Uterus (tissue), 4 donors: ENCODE data around the gene FAM229A. TPM values are rescaled to one million over a fixed set of nuclear protein-coding genes. Genes with fewer than 3 reads are reported as not detected.

Experiments used
- DNase-seq, 2 donors: peaks; one replicate each; pipeline ENCODE4 v3.0.0-alpha.2; 2019 to 2020
- H3K27ac ChIP-seq, 2 donors: fragments of 200-600 bp; sonication (generic); 1 replicate in 1 of 2; 2 replicates in 1 of 2; pipeline ENCODE4 v1.5.1; 2016 to 2018
- H3K27me3 ChIP-seq, 2 donors: fragments of 200-600 bp; sonication (generic); one replicate each; pipeline ENCODE4 v1.5.1; 2018 to 2019; ENCODE audit warnings: control low read depth in 1 of 2
- H3K36me3 ChIP-seq, 2 donors: fragments of 200-600 bp; sonication (generic); one replicate each; pipeline ENCODE4 v1.5.1; 2019; ENCODE audit warnings: control low read depth in 1 of 2
- H3K4me1 ChIP-seq, 2 donors: fragments of 200-600 bp; sonication (generic); one replicate each; pipeline ENCODE4 v1.5.1; 2018 to 2019; ENCODE audit warnings: control low read depth in 1 of 2
- H3K4me3 ChIP-seq, 2 donors: fragments of 200-600 bp; sonication (generic); 1 replicate in 1 of 2; 2 replicates in 1 of 2; pipeline ENCODE4 v1.5.1; 2018 to 2019; ENCODE audit warnings: mild to moderate bottlenecking in 1 of 2
- H3K9me3 ChIP-seq, 2 donors: fragments of 200-600 bp; sonication (generic); one replicate each; pipeline ENCODE4 v1.5.1; 2019; ENCODE audit warnings: control low read depth in 1 of 2
- POLR2A ChIP-seq, 2 donors: fragments of 450-650 bp; IDR thresholded peaks; one replicate each; pipeline ENCODE4 v1.6.1; 2016; ENCODE audit warnings: antibody characterized with exemption in 2 of 2, mild to moderate bottlenecking in 1 of 2, moderate library complexity in 1 of 2
- intact Hi-C: fragments of 100-400 bp; cut with DNase I; formaldehyde crosslinking; loops from one replicate; pipeline ENCODE4 v1.15.1; 2023; ENCODE audit warnings: low total_unique reads
- total RNA-seq, 4 donors: library from RNA; depleted of rRNA in 3 of 4; stranded (reverse); fragments of >200 nt in 3 of 4; gene quantifications; one replicate each; pipeline versions ENCODE4 v1.1.0 to v1.2.4, GENCODE V29; 2014 to 2023
- TF ChIP-seq, protein P1 (sequence below), 4 experiments: fragments of 200-600 bp in 2 of 4; fragments of 450-650 bp in 2 of 4; sonication (generic) in 2 of 4; IDR thresholded peaks; one replicate each; pipeline ENCODE4 v1.5.1; 2016 to 2019; ENCODE audit warnings: antibody characterized with exemption in 4 of 4, mild to moderate bottlenecking in 2 of 4, moderate library complexity in 1 of 4
- donor health status: DM: yes; HTN: yes; CAD: no.

FAM229A gene
- total RNA-seq, 4 donors from 2014 or later: 5.2 to 20.2 (median 14.4) TPM; not detected in 1

DNA sequence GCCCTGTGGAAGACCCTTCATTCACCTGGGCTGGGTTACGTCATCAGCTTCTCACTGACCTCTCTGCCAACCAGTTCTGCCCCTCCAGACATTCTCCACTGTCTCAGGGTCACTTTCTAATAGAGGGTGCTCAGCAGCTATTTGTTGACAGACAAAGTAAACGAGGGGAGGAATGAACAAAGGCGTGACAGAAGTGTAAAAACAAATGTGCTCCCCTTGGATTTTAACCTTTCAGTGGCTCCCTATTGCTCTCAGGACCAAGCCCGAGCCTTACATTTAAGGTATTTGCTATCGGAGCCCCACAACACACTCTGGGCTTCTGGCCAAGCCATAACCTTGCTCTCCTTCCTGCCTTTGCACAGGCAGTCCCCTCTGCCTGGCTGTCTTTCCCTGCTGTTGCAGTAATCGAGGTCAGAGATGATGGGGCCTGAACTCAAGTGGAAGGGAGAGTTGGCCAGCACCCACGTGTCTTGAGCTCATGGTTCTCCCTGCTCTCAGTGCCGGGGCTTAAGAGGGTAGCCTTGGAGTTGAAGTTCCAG is 16.9 kb downstream of the FAM229A start:
- Histone ChIP-seq H3K27me3 (no peaks in the 10 kb centered on the region), H3K27ac (no peak overlapping the region), H3K36me3 (no peaks in the 10 kb centered on the region), H3K4me1 (no peaks in the 10 kb centered on the region), H3K9me3 (no peaks in the 10 kb centered on the region), H3K4me3 (no peak overlapping the region)
- intact Hi-C loops: no loop called here
- no peak for TF ChIP-seq POLR2A (IDR thresholded peaks at IDR 0.05)
- TF ChIP-seq, protein P1, sequence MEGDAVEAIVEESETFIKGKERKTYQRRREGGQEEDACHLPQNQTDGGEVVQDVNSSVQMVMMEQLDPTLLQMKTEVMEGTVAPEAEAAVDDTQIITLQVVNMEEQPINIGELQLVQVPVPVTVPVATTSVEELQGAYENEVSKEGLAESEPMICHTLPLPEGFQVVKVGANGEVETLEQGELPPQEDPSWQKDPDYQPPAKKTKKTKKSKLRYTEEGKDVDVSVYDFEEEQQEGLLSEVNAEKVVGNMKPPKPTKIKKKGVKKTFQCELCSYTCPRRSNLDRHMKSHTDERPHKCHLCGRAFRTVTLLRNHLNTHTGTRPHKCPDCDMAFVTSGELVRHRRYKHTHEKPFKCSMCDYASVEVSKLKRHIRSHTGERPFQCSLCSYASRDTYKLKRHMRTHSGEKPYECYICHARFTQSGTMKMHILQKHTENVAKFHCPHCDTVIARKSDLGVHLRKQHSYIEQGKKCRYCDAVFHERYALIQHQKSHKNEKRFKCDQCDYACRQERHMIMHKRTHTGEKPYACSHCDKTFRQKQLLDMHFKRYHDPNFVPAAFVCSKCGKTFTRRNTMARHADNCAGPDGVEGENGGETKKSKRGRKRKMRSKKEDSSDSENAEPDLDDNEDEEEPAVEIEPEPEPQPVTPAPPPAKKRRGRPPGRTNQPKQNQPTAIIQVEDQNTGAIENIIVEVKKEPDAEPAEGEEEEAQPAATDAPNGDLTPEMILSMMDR (IDR thresholded peaks at IDR 0.05): no peak
- no peak for DNase-seq

DNA sequence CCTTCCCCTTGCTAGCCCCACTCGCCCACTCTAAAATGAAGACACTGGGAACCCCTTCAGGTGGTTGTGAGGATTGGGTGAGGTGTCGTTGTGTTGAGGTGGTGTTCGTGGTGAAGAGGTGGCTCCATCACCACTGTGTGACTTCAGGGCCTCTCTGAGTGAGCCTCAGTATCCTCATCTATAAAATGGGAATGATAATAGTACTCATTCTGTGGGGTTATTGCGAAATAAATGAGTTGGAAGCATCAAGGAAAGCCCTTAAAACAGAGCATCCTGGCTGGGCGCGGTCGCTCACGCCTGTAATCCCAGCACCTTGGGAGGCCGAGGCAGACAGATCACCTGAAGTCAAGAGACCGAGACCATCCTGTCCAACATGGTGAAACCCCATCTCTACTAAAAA is 19.6 kb downstream of the FAM229A start:
- TF ChIP-seq, protein P1 (IDR thresholded peaks at IDR 0.05): no peak
- no peak for TF ChIP-seq POLR2A (IDR thresholded peaks at IDR 0.05)
- DNase-seq: no peak

DNA sequence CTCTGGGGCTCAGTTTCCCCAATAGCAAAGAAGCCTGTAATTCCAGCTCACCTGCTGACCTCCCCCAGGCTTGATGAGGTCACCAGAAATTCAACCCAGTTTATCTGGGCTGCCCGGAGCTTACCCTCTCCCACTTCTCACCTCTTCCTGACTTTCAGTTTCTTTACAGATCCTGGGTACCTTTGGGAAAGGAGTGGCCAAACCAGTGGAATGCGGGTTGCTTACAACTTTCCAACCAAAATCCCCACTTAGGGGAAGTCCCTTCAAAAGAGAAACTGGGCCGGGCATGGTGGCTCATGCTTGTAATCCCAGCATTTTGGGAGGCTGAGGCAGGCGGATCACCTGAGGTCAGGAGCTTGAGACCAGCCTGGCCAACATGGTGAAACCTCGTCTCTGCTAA is 20.3 kb downstream of the FAM229A start:
- H3K27ac ChIP-seq: no peak overlapping the region
- H3K27me3 ChIP-seq: no peaks in the 10 kb centered on the region
- TF ChIP-seq, protein P1 (IDR thresholded peaks at IDR 0.05): no peak
- TF ChIP-seq POLR2A (IDR thresholded peaks at IDR 0.05): no peak
- H3K36me3 ChIP-seq: no peaks in the 10 kb centered on the region
- no peaks in the 10 kb centered on the region for H3K4me1 ChIP-seq
- intact Hi-C loops: no loop called here
- no peak overlapping the region for H3K4me3 ChIP-seq
- H3K9me3 ChIP-seq: no peaks in the 10 kb centered on the region
- DNase-seq: no peak

More for the DNA sequence above, 19.6 kb downstream of the FAM229A start:
- Histone ChIP-seq H3K36me3 (no peaks in the 10 kb centered on the region), H3K4me3 (no peak overlapping the region), H3K27ac (no peak overlapping the region), H3K4me1 (no peaks in the 10 kb centered on the region), H3K27me3 (no peaks in the 10 kb centered on the region), H3K9me3 (no peaks in the 10 kb centered on the region)
- intact Hi-C loops: no loop called here

DNA sequence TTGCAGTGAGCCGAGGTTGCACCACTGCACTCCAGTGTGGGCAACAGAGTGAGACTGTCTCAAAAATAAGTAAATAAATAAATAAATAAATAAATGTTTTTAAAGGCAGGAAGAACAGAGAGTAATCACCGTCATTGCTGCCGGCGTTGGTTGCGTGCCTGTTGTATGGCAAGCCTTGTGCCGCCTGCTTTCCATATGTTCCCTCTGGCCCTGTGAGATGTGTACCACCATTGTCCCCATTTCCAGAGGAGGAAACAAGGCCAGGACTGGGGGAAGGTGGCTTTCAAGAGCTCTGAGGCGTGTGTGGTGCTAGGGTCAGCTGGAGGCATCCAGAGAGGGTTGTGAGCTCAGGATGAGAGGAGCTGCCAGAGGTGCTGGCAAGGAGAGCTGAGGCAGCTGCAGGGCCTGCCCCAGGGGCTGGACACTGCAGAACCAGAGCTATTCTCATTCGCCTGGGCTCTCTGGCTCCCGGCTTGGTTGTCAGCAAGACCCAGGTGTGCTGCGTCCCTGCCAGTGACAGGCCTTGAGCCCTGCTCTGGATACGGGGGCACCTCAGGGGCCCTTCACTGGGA is 21.0 kb downstream of the FAM229A start:
- intact Hi-C loops: no loop called here

DNA sequence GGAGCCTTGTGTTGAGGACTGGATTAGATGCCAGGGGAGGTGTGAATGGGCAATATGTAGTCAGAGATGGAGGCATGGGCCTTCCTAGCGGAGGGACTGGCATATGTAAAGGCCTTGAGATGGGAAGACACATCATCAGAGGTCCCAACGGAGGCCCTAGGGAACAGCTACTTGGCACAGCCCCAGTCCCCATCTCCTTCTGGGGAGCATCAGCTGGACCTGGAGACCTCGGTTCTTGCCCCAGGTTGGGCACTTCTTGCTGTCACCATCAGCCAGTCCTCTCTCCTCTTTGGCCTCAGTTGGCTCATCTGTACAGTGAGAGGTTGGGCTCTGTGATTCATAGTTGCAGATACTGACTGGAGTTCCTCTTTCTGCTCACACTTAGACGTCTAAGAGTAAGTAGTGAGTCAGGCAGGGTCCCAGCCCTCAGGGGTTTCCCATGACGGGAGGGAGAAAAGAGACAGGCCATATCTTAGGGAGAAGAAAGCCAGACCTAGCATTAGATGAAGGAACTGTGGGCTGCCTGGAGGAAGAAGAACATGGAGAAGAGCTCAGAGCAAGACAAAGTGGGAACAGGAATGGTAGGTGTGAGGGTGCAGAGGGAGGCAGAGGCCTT is 22.8 kb downstream of the FAM229A start:
- no peak for DNase-seq
- no peaks in the 10 kb centered on the region for H3K27me3 ChIP-seq
- no peaks in the 10 kb centered on the region for H3K36me3 ChIP-seq
- H3K27ac ChIP-seq: no peak overlapping the region
- H3K9me3 ChIP-seq: no peaks in the 10 kb centered on the region
- intact Hi-C loops: no loop called here
- TF ChIP-seq POLR2A (IDR thresholded peaks at IDR 0.05): no peak
- TF ChIP-seq, protein P1 (IDR thresholded peaks at IDR 0.05): no peak
- H3K4me1 ChIP-seq: peaks cover 0 to 4% of the 10 kb centered on the region in 2 donors
- no peak overlapping the region for H3K4me3 ChIP-seq

More for the DNA sequence above, 21.0 kb downstream of the FAM229A start:
- H3K36me3 ChIP-seq: no peaks in the 10 kb centered on the region
- H3K4me1 ChIP-seq: no peaks in the 10 kb centered on the region
- no peak for DNase-seq
- no peak for TF ChIP-seq POLR2A (IDR thresholded peaks at IDR 0.05)
- TF ChIP-seq, protein P1 (IDR thresholded peaks at IDR 0.05): no peak
- H3K27ac ChIP-seq: no peak overlapping the region
- no peak overlapping the region for H3K4me3 ChIP-seq
- H3K27me3 ChIP-seq: no peaks in the 10 kb centered on the region
- no peaks in the 10 kb centered on the region for H3K9me3 ChIP-seq
